ENCODE results near the gene VPS4B.
"Not testable (repeated sequence)": the region's sequence is repeated elsewhere in the genome, so short reads cannot be mapped to it uniquely, and the experiment has no call there.

Gene VPS4B

DNA sequence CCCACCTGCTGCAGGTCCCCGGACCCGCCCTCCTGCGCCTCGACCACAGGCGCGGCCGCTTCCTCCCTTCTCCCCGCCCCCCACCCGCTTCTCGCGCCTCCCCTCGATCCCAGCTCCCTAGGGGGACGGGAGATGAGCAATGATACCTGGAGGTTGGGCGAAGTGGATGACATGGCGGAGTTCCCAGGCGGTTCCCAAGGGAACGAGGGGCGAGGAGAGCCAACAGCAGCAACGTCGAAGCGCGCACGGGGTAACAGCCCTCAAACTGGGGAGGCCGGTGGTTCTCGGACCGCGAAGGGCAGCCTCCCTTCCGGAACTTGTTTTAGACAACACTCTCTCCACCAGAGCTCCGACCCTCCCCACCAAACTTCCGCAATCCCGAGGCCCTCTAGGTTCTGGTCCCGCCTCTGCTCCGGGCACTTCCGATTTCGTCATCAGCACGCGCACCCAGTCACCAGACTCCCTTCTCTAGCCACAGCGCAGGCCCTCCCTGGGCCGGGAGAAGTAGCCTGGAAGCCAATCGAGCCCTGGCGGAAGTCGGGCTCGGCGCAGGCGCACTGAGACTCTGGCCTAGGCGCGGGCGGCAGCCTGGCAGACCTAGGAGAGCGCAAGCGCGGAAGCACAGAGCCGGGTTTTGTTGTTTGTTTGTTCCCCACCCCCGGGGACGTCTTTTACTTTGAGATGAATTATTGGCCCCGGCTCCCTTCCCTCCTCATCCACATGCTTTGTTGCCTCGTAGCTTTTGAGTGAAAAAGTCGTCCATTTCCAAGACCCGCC is at the start of gene VPS4B:
Gene VPS4B, minus strand, starts transcription at position 390 of the 777 bp plus-strand sequence. Its CDS starts 217 bp downstream, at position 173.
- DNase-seq: peak; percentile 100

DNA sequence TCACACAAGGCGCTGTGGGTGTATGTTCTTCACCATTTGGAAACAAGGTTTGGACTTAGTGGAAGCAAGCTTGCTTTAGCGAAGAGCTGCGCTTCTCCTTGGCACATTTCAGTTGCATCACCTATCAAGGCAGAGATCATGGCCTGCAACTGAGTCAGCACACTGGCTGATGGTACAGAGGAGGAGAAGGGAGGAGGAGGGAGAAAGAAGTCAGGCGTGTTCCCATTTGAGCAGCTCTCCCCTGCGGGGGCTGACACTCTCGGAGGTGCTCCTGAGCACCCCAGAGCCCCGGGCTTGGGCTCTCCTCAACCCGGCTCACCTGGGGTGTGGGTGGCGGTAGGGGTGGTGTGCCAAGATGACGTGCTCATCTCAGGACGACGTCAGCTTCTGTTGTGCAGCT is 48.5 kb upstream of the VPS4B start:
- no peak for DNase-seq

DNA sequence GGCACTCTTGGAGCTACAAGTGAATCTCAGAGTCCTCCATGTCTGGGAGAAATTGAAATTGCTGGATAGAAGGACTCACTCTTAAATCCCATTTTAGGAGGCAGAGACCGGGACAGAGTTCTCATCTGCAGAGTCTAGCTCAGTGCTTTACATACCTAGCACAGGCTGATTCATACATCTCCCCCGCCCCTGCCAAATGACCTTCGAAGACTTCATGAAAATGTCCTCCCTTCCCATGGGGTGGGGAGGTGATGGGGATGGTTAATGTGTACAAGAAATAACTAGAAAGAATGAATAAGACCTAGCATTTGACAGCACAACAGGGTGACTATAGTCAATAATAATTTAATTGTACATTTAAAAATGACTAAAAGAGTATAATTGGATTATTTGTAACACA is 46.3 kb upstream of the VPS4B start:
- DNase-seq: no peak

DNA sequence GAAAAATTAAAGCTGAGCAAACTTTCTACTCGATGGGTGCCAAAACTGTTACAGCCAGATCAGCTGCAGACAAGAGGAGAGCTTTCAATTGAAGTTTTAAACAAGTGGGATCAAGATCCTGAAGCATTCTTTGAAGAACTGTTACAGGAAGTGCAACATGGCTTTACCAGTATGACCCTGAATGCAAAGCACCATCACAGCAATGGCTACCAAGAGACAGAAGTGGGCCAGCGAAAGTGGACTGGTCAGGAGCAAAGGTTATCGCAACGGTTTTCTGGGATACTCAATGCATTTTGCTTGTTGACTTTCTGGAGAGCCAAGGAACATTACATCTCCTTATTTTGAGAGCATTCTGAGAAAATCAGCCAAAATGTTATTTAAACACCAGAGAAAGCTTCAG is 45.4 kb upstream of the VPS4B start:
- DNase-seq: no peak

DNA sequence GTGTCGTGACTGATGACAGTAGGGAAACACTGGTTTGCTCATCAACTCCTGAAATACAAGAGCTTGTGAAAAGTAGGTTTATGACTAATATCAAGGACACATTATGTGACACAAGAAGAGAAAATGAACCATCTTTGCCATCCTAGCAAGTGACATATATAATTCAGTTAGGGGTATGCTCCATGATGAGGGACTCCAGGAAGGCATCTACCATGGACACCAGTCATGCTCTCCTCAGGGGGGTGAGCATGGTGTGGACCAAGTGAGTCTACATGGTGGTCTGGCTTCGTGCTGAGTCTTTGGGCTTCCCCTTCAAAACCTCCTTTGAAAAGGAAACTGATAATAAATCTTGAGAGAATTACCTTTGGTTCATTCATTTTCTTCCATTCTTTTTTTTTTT is 42.8 kb upstream of the VPS4B start:
- DNase-seq: no peak

DNA sequence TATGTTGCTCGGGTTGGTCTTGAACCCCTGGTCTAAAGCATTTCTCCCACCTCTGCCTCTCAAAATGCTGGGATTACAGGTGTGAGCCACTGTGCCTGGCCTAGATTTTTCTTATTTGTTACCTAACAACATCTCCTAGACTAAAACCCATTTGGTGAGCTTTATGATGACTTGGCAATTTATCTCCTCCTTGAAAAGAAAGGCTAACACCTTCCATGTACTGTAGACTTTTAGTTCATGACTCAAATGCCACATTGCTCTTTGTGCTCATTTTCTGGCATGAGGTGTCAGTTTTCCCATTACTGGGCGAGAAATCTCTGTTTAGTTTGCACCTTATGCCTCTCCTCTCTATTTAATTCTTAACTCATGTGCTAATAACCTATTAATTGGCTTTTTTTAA is 42.2 kb upstream of the VPS4B start:
- no peak for DNase-seq

DNA sequence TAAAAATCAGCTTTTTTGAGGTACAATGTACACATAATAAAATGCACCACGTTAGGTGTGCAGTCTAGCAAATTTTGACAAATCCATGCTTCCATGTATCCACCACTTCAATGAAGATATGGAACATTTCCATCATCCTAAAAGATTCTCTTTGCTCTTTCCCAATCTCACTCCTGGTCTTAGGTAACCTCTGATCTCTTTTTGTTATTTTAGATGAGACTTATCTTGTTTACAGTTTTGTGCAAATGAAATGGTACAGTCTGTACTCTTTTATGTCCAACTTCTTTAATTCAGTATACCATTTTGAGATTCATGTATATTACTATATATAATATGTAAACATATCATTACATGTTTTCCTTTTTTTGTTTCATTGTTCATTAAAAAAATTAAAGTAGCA is 38.1 kb upstream of the VPS4B start:
- no peak for DNase-seq

DNA sequence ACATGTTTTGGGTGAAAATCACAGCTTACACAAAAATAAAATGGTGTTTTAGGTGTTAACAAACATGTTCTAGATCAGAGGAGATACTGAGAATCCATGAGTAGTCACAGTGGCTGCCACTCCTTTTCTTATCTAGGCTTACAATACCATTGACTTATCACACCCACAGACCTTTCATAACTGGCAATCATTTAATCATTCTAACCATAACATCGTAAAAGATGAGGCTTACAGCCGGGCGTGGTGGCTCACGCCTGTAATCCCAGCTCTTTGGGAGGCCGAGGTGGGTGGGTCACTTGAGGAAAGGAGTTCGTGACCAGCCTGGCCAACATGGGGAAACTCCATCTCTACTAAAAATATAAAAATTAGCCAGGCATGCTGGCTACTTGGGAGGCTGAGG is 35.7 kb upstream of the VPS4B start:
- no peak for DNase-seq

DNA sequence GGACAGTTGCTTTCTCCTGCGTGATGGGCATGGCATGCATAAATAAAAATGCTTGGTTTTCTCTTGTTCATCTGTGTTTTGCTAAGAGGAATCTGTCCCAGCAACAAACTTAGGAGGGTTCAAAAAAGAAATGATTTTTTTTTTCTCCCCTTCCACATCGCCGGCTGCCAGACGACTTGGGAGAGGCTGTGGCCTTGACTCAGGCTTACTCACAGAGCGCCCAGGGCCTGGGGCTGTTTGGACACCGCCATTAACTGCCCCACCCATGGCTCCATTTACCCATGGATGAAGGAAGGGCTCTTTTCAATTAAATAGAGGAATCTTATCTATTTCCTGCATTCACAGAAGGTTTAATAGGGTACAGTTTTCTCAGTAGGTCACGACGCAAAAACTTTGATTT is 32.2 kb upstream of the VPS4B start:
- DNase-seq: no peak

DNA sequence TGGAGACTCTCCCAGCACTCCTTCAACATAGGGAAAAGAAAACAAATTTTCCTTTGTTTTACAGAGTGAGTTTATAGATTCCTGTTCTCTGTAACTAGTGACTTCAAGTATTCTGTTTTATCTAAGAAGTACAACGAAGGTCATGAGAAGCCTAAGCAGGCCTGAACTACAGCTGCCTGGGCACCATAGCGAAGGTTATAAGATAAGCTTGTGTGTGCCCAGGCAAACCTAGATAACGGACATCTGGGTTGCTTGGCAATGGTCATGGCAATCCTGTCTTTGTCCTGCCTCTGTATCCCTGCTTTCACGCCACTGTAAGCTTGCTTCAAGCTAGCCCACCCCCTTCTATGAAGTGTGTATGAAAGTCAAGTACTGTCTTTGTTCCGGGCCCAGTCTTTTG is 30.5 kb upstream of the VPS4B start:
- not testable (repeated sequence) for DNase-seq

DNA sequence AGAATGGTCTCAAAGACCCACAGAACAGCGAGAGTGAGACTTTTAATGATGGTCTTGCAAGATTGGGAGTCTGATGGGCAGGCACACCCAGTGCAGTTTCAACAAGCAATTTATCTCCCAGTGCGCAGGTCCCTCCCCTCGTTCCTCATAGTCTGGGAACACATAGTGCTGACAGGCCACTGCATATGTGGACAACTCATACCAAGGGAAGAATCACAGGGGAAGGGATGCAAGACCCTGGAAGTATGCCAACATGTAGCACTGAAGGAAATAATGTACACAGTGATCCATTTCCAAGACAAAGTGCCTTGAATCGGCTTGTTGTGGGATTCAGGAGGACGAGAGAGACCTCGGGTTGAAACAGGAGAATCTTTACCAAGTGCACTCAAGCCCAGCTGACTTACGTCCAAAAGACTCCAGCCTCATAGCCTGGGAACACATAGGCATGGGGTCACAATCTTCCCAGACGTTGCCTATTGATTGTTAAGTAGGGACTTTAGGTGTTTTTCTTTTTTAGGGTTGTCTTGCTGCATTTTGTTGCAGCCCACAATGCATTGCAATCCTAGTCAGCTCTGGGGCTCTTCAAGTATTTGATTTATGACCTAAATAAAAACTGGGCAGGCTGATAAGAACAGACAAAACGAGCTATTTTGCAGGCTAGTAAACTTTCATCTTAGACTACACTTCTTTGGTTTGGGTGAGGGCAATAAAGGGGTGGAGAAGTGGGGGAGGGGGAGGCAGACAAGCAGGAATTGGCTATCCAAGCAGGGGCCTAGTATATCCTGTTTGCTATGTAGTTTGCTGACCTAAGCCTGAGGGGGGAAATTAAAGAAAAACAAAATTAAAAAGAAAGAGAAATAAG is 29.8 kb upstream of the VPS4B start:
- no peak for DNase-seq

DNA sequence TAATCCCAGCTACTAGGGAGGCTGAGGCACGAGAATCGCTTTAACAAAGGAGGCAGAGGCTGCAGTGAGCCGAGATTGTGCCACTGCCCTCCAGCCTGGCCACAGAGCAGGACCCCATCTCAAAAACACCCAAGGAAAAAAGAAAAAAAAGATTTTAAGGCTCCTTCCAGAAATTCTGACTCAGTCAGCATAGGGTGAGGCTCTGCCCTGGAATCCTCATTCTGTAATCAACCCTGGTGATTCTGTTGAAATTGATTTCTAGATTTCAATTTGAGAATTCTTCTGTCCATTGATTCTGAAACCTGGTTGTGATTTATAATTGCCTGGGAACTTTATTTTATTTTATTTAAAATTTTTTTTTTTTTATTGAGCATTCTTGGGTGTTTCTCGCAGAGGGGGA is 27.1 kb upstream of the VPS4B start:
- DNase-seq: no peak

DNA sequence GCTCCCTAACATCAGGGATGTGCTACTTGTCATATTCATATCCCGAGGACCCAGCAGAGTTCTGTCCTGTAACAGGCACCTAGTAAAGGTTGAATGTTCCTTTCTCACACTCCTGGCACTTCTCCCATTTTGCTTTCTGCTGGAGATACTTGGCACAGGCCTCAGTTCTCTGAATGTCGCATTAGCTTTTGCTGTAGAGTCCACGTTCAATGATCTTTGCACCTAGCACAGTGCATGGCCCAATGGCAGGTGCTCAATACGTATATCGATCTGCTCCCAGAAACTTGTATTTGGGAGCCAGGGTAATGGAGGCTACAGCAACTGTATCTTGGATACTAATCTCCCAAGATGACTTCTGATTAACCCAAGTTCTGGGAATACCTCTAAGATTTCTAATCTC is 24.8 kb upstream of the VPS4B start:
- no peak for DNase-seq

DNA sequence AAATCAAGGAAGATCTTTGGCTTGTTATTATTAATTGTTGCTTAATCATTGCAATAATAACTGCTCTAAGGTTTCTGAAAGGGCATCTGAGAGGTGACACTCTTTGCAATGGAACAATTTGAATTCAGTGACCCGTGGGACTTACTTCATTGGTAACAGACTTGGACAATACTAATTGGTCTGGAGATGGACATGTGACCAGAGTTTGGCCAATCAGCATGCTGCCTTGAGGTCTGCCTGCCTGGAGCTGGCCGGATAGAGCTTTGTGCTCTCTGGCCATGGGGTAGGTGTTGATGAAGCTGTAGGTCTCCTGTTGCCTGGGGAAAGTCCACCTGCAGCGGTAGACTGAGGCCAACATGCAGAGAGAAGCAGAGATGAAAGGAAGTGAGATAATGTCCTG is 24.0 kb upstream of the VPS4B start:
- DNase-seq: no peak

DNA sequence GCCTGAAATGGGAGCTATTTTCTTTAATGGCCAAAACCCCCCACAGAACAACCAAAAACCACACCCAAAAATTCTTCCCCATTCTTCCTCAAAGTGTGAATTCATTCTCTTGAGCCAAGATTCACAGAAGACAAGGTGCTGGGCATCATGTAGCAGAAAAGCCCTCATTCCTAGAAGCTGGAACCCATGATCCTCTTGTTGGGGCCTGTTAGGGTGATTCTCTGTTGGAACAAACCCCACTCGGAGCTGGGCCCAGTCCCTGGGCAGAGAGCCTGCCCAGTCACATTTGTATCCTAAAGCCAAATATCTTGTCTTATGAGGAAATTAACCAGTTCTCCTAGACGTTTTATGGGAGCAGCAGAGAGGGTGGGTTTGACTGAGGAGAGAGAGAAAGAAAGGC is 22.8 kb upstream of the VPS4B start:
- no peak for DNase-seq

DNA sequence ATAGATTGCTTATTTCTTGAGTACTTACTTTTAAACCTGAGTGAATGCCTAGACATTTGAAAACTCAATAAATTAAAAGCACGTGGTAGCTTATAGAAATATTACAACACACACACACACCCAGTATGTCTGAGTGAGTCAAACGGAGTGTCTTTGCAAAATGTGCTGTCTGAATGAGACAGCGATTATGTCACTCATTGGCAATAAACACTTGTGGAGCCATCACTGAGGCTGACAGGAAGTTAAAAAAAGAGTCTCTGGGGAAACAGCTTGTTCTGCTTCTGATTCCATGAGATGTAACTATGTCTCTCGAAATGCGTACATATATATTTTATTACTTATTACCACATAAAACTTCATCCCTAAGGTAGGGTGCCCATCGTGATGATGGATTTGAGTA is 22.3 kb upstream of the VPS4B start:
- no peak for DNase-seq

DNA sequence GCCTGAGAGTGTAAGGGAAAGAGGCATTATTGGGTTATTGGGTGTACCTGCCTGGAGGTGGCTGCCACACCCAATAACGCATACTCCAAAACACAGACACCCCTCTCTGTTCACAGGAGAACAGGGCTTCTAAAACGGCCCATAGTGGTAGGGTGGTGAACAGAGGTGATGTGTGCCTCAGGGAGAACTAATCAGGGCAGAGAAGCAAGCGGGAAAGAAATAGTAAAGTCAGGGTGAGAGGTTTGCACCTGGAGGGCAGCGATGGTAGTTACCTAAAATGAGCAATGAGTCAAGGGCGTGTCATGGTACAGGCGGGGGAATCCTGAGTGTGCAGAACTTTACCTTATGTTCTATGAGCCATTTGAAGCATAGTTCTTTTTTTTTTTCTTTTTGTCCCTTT is 21.6 kb upstream of the VPS4B start:
- DNase-seq: no peak

DNA sequence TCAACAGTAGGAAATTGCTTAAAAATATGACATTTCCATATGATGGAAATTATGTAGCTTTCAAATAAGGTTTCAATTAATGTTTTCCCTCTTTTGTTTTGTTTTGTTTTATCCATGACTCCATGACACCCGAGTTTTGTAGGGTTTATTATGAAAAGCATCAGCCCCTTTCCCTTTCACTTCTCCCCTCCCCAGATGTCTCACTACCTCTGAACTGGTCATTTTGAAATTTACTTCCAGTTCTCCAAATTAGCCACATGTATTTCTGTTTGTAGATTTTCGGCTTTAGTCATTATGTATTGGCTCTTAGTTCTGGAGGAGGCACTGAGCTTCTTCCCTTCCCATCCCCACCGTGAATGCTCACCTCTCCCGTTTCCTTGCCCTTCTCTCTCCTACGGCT is 18.6 kb upstream of the VPS4B start:
- DNase-seq: no peak

DNA sequence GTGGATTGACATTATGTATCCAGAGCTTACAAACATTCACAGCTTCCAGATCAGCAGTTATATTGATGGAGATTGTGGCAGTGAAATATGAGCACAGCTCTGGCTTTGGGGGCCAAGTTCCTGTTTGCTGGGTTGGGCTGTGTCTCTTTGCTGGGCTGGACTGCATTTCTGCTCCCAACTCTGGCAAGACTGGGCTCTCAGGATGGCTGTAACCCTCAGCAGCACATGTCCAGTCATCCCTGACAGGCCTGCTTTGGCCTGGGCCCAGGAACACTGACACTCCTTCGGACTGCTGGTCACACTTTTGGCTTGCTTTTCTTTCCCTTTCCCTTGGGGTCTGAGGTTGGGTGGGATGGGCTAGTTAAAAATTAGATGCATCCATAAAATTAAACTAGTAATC is 17.9 kb upstream of the VPS4B start:
- DNase-seq: no peak

DNA sequence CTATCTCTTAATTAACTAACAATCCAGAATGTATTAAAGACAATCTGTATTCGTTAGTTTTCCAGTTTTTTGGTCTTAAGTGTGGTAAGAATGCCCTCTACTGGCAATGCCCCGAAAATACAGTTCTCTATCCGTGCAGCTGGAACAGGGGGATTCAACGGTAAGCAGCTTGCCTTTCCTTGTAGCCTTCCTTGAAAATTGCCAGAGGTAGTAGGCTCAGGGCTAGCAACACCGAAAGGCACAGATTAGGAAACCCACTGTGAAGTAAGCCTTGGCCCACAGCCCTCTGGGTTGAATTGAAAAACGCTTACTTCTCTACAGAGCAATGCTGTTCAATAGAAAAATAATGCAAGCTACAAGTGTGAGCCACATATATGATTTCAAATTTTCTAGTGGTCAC is 17.1 kb upstream of the VPS4B start:
- DNase-seq: peak; percentile 42

DNA sequence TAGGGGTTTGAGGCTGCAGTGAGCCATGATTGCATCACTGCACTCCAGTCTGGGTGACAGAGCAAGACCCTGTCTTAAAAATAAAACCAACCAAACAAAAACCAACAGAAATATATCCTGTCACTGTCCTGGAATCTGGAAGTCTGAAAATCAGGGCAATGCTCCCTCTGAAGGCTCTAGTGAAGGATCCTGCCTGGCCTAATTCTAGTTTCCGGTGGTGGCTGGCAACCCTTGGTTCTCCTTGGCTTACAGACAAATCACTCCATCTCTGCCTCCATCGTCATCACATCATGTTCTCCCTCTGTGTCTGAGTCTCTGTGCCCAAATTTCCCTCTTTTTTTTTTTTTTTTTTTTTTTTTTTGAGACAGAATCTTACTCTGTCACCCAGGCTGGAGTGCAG is 15.9 kb upstream of the VPS4B start:
- DNase-seq: no peak

DNA sequence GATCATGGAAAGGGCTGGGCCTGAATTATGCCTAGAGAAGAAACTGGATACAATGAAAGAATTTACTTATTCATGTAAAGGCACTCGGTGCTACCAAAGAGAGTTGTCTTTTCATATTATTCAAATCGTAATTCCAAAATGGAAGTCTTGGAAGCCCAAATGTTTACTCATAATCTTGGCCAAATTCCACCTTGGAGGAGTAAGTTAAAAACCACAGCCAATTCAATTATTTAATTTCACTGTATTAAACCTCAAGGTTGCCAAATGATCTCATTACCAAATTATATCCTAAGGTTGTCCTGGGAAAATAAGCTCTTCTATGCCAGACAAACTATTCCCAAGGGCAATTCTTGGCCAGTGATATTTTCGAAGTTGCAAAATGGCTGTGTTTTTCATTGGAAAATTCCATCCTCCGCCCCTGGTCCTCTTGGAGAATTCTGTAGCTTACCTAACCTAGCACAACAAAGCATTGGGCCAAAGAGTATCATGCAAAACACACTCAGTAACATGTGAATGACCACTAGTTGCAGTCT is 11.1 kb upstream of the VPS4B start:
- no peak for DNase-seq

DNA sequence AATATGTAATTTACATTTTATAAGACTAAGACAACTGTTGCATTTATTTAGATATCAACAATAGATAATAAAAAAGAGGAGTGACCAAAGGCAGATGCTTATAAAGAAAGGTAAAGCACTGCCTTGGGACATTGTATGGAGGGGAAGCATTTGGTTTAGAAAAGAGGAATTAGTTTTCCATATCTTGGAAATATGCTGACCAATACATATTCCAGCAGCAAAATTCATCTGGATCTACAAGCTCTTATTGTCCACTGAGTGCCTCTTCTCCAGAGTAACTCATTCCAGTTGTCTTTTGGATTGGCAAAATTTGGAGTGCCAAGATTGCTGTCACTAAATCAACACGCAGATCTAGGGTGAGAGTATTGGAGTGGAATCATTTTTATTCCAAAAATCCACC is 8.9 kb upstream of the VPS4B start:
- DNase-seq: no peak

DNA sequence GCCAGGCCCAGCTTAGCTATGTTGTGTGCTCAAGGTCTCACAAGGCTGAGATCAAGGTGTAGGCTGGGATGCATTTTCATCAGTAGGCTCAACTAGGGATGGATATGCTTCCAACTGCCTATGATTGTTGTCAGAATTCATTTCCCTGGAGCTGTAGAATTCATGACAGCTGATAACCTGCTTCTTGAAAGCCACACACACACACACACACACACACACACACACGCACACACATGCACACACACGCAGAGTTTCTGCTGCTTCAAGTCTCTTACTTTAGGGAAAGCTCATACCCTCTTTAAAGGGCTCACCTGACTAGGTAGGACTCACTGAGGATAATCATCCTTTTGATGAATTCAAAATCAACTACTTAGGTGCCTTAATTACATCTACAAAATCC is 8.2 kb upstream of the VPS4B start:
- DNase-seq: no peak

Measured in activated naive CD4-positive, alpha-beta T cell treated with Interleukin-2 at 50 U/mL for 16 hours (primary cell).